ENCODE measurements around the gene ARL2BP. TPM values are rescaled to one million over a fixed set of nuclear protein-coding genes. Genes with fewer than 3 reads are reported as not detected.

Gene ARL2BP
- total RNA-seq, 1 donor from 2014 or later, result 36.2 TPM

DNA sequence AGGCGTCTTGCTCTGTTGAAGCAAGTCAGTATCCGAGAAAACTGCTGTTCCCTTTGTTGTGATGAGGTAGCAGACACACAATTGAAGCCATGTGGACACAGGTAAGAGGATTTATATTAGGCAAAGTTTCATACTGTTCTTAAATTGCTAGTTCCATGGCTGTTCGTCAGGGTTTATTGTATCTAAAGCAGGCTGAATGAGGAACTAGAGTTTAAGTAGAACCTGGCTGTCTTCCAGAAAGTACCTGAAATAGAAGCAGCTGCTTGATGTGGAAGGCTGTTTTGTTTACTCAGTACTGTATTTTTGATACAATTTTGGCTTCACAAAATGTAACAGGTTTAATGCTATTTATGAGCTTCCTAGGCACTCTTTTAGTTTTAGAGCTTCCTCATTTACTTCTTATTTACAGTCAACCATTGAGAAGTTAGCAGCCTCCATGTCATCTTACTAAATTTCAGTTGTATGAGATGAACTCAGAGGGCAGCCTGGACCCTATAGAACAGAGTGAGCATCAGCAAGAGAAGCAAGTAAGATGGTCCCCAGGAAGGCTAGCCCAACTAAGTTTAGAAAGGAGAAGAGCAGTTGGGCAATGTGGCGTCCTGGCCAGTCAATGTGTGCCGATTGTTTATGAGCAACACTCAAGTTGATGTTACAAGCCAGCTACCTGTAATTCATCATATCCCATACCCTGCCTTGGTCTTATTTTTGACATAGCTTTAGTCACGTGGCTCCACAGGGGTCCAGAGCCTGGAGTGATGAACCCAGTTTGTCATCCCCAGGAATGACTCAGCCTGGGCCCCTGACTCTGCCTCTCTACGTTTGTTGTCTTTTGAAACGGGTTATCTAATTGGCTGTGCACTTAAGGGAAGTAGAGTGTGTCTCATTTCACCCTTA lies 9.7 kb upstream of the ARL2BP start:
- intact Hi-C loops (cut with micrococcal nuclease), result no loop called here

DNA sequence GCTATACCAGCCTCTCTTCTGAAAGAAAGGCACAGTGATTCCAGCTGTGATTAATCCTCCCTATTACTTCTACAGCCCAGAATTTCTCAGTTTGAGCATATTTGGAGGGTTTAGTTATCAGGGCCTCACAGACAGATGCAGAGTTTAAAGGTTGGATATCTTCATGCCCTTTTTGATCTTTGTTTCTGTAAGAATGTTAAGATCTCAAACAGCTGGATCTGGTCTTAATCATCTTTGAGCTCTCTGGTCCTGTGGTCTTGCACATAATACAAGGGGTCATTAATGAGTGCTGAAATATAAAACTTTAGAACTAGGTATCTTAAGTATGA lies 9.1 kb upstream of the ARL2BP start:
- intact Hi-C loops (cut with micrococcal nuclease), result no loop called here

DNA sequence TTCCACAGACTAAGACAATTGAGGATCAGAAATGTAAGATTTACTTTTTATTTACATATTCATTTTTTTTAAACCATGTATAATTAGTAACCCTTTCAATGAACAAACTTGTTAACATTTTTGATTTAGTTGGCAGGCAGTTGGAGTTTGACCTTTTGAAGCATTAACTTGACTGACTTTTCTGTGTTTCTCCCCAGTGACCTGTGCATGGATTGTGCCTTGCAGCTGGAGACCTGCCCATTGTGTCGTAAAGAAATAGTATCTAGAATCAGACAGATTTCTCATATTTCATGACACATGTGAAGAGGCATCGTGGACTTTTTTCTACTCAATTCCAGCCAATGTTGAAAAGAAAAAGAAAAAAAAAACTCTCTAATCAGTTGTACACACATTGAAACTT lies 6.4 kb upstream of the ARL2BP start:
- intact Hi-C loops (cut with micrococcal nuclease), result no loop called here

DNA sequence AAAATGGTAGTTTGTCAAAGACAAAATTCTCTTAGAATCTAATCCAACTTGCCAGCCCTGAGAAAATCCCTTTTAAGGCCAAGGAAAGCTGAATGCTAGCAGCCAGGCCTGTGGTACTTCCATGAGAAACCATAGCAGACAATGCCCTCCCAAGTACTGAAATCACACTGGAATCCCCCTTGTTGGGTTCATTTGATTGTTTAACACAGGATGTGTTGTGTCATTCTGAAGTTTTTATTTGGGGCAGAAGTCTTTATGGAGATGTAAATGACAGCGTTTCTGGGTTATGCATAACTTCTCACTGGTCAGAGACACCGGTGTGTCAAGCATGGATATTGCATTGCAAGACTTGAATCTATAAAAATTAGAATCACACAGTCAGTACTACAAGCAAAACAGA lies 6.0 kb upstream of the ARL2BP start:
- intact Hi-C loops (cut with micrococcal nuclease), result no loop called here

DNA sequence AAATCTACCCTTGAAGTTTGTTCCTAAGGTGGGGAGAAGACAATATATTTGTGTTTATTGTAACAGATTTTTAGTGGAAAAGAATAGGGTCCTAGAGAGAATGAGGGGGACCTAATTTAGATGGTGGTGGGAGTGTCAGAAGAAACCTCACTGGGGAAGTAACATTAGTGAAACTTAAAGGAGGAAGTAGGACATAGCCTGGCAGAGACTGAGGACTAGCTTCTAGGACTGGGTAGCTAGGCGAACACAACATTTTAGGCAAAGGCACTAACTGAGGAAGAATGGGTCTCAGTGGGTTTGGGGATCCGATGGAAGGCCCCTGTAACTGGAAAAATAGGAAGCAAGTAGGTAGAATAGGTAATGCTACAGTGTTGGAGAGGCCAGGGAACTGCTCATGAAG lies 4.2 kb upstream of the ARL2BP start:
- intact Hi-C loops (cut with micrococcal nuclease), result loop anchor here (10.0 kb wide), 1 partner anchor 786 kb away; the partner anchor contains the start of genes NUDT21 and OGFOD1

DNA sequence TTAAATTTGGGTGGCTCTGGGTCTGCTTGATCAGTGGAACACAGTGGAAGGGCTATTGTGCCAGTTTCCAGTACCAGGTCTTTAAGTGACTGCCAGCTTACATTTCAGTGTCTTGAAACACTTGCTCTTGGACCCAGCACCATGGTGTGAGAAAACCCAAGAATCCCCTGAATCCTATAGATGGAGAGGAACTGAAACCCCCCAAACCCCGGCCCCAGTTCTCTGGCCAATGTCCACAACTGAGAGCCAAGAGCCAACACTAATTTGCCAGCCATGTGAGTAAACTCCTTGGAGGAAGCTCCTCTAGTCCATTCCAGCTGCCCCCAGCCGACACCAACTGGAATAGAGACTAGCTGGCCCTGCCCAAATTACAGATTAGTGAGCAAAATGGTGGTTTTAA lies 2.4 kb upstream of the ARL2BP start:
- intact Hi-C loops (cut with micrococcal nuclease), result loop anchor here (10.0 kb wide), 1 partner anchor 788 kb away; the partner anchor contains the start of genes NUDT21 and OGFOD1

DNA sequence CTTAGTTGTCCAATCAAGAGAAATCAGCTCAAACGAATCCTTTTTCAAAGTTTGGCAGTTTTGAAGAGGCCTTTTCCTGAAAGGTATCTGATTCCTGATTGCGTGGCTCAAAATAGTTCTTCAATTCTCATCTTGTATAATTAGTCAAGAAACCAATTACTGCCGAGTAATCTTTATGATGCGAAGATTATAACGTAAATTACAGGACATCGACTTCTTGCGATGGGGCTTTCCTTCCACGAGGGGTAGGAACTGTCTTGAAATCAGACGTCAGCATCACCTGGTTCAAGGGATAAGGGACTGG lies 644 bp upstream of the ARL2BP start:
- intact Hi-C loops (cut with micrococcal nuclease), result loop anchor here (1.0 to 10.0 kb wide), 2 partner anchors 58 to 790 kb away; partner anchors contain the start of genes NUDT21, OGFOD1, PSME3IP1 and RSPRY1

DNA sequence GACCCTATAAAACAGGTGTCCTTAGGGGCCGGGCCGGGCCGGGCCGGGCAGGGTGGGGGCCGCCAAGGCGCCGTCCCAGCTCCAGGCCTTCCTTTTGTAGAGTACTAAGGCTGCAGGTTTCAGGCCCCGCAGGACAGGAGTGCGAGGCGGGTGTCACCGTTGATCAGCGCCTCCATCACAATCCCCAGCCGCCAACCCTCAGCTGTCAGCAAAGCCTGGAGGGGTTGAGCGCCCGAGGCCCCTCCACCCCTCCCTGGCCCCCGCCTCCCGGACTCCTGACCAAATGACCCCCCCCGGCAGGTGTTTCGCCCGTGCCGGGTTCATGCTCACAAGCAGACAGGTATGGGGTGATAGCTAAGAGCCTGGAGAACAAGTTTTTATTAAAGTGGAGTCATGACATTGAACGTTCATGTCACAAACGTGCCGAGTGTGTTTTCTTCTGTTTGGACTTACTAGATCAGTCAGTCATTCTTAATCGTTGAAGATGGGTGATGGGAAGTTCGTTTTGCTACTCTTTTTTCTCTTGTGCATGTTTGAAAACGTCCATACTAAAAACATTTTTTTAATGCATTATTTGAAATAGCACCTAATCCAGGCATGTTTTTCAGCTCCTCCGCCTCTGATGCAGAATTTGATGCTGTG lies 534 bp downstream of the ARL2BP start:
- intact Hi-C loops (cut with micrococcal nuclease), result loop anchor here (1.0 to 10.0 kb wide), 3 partner anchors 32 to 791 kb away; partner anchors contain the start of genes NUDT21 and OGFOD1

DNA sequence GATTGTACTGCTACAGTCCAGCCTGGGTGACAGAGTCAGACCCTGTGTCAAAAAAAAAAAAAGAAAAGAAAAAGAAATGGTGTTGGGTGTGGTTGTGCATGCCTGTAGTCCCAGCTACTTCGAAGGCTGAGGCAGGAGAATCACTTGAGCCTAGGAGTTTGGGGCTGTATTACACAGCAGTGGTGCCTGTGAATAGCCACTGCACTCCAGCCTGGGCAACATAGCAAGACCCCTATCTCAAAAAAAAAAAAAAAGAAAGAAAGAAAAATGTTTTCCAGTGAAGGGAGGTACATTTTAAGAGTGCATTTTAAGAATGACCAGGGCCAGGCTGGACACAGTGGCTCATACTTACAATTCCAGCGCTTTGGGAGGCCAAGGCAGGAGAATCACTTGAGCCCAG lies 6.3 kb downstream of the ARL2BP start:
- intact Hi-C loops (cut with micrococcal nuclease), result no loop called here

DNA sequence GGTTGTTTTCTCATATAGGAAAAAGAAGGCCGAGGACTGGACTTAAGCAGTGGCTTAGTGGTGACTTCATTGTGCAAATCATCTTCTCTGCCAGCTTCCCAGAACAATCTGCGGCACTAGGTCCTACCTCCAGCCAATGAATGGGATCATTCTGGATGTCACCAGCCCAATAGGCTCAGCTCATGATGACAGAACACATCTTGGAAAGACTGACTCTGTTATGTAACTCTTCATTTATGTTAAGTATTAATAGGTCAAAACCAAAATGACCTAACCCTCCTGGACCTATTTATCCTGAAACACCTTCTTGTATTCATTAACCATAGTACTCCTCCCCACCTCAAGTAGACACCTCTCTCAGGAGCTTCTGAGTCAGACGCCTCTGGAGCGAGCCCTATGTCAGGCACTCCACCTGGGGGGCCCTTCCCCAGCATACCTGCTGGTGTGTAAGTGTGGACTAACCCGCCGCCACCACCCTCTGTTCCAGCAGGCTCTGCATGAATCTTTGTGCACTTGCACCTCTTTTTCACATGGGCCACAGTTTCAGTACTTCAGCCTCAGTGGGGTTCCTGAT lies 7.2 kb downstream of the ARL2BP start:
- intact Hi-C loops (cut with micrococcal nuclease), result no loop called here

DNA sequence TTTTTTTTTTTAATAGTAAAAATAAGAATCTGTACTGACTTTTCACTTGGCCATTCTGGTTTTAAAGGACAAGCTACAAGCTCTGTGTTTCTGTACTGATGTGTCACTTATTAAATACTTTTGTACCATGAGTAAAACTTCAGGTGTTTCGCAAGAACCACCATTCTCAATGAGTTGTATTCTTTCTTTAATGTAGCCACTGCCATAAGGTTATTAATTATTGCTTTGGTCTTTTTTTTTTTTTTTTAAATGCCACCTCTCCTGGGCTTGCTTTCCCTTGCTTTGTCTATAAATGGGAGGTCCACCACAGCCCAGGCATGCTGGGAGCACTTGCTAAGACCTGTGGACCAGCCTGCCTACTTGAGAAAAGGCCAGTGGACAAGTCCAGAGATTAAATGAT lies 8.4 kb downstream of the ARL2BP start:
- intact Hi-C loops (cut with micrococcal nuclease), result no loop called here

DNA sequence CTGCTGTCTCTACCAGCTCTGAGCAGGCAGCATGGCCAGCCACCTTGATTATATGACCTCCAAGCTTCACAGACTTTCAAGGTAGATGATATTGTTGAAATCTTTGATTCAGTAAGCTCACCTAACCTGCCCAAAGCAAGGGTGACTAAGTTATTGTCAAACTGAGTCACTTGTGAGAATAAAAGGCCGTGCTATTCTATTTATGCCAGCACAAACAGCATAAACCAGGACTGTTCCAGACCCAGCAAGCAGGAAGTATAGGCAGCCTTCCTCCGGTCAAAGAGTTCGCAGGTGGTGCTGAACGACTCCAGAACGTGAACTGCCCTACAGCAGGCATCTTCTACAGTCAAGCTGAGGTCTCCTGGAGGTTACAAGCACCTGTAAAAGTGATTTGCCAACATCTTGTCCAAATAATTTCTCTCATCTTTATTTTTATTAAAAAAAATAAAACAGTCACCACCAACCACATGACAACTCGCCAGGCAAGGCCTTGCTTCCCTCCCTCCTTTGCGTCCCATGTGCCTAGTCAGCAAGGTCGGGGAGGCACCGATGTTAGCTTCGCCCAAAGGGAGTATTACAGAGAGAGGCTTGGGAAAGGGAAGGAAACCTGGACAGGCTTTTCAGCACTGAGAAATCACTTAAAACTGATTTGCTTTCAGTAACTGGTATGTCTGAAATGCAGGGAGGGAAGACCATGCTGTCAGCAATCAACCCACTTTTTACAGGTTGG lies 10.8 kb downstream of the ARL2BP start:
- intact Hi-C loops (cut with micrococcal nuclease), result no loop called here

DNA sequence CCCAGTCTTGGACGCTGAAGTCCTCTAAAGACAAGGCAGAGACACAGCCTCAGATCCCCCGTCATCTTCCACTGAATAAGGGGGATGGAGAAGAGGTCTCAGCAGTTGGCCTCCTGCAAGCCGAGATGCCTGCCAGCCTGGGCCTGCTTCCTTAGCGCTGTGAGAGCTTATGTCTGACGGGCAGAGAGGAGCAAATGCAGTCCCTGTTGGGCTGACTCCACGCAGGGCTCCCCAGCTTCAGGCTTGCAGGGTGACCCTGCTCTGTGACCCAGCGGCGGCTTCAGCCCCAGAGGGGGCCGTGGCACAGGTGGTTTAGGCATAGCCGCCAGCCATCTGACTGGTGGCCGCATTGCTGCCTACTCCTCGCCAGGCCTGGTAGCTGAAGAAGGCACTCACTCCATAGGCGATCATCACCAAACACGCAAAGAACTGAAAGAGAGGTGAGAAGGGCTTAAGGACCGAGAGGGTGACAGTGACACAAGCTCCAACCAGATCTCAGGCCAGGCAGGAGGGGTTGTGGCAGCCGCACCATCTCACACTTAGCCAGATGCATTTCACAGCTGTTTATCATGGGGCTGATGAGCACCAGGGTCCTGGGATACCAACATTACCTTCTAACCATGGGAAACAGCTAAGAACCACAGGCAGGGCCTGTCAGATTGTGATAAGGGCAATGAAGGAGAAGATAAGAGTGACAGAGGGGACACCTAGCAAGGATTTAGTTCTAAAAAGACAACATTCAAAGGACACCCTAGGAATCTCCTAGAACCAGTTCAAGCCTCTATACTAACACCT lies 11.7 kb downstream of the ARL2BP start:
- intact Hi-C loops (cut with micrococcal nuclease), result no loop called here

DNA sequence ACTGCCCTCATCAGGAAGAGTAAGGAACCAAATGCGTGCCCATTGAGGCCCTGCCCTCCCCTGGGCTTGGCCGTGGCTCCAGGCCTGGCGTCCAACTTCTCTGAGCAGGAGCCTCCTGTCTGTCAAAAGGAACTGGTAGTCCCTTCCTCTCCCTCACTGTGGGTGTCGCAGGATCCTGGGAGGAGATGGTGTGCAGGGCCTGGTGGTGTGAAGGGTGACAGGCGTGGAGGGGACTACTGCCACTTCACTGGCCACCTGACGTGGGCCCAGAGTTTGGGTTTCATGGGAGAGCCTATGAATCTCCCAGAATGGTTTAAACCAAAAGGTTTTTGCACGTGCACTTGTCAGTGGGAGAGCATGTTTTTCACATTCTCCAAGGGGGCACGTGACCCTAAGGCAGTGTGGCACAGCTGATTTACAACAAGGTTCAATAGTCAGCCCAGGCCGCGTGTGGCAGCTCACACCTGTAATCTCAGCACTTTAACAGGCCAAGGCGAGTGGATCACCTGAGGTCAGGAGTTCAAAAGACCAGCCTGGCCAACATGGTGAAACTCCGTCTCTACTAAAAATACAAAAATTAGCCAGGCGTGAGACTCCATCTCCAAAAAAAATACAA lies 12.5 kb downstream of the ARL2BP start:
- intact Hi-C loops (cut with micrococcal nuclease), result no loop called here

DNA sequence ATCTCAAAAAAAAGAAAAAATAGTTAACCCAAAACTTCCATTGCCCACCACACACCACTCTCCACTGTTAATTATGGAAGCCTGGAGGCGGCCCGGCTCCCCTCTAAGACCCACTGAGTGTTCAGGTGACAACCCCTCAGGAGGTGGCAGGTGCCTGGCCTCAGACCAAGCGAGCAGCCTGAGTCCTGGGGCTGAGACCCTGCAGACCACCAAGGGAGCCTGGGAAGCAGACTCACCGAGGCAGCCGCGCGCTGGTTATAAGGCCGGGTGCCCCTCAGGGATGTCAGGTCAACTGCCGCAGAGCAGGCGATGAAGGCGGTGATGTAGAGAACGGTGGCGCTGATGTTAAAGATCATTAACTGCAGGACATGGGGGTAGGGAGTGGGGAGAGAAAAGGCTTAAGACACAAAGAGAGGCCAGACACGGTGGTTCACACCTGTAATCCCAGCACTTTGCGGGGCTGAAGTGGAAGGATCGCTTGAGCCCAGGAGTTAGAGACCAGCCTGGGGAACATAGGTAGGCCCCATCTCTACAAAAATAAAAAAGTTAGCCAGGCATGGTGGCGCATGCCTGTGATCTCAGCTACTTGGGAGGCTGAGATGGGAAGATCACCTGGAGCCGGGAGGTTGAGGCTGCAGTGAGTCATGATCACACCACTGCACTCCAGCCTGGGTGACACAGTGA lies 13.3 kb downstream of the ARL2BP start:
- intact Hi-C loops (cut with micrococcal nuclease), result no loop called here

DNA sequence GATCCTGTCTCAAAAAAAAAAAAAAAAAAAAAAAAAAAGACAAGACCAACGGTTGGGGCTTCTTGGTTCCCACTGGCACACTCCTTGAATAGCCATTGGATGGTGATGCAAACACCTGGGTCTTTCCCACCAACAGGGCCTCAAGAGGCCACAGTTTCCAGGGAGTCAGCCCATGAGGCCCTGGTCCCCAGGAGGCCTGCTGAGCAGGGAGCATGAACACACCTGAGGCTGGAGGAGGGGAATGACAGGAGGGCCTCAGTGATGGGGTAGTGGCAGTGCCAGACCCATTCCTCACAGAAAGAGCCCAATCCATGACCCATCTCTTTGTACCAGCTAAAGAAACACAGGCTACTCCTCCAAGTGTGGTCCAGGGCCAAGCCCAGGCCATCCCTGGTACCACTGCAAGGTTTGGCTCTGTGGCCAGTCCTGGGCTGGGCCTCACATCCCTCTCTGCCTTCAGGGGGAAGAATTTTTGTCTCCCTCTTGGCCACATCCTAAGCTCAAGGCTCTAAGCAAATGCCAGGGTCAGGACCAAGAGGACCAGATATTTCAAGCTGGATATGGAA lies 13.9 kb downstream of the ARL2BP start:
- intact Hi-C loops (cut with micrococcal nuclease), result no loop called here

DNA sequence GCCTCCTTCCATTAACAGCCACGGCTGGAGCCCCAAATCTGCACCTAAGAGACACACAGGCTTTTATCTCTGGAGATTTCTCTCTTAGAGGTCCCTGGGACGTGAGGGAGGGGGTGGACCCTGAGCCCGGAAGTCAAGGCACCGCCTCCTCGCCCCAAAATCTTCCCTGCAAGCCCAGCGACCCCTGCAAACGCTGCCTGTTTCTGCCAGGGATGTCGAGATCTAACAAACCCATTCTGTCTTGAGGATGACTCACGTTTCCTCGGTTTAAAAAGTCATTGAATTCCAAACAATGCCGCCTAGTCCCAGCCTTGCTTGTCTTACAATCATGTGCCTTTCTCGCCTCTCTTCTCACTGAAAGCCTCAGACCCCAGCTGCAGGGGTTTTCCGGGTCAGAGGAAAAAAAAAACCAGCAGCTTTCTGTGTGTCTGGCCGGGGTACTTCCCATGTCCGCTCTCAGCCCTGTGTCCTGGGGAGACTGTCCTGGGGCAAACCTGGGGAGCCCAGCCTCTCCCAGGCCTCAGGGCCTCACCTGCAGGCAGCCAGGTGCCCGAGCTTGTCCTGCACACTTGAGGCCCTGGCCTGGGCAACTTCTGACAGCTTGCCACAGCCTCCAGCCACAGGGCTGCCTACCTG lies 15.4 kb downstream of the ARL2BP start:
- intact Hi-C loops (cut with micrococcal nuclease), result no loop called here

DNA sequence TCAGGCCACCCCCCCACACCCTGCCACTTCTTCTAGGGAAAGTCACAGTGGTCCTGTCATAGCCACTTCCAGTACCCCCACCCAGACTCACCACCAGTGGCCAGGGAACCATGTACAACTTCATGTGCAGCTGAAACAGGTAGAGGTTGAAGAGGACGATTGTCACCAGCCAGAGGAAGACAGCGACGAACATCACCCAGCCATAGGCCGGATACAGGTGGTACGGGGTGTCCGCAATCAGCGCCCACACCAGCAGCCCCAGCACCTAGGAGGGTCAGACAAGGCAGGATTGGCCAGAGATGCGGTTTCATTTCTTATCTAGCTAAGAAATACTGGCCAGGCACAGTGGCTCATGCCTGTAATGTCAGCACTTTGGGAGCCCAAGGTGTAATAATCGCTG lies 16.7 kb downstream of the ARL2BP start:
- intact Hi-C loops (cut with micrococcal nuclease), result no loop called here
